Measurements from ENCODE around the gene PGR.
A peak's percentile ranks its signal among the peaks of the same experiment; 100 is the strongest.

Gene PGR

GRCh38 chr11:101138245-101138930 lies 8.8 kb upstream of the PGR start:
- H3K27me3 ChIP-seq (replicated peaks; ENCODE audit: control insufficient read depth, insufficient read depth, low read length): no peaks in the 10 kb centered on the region
- TF ChIP-seq, protein P1, sequence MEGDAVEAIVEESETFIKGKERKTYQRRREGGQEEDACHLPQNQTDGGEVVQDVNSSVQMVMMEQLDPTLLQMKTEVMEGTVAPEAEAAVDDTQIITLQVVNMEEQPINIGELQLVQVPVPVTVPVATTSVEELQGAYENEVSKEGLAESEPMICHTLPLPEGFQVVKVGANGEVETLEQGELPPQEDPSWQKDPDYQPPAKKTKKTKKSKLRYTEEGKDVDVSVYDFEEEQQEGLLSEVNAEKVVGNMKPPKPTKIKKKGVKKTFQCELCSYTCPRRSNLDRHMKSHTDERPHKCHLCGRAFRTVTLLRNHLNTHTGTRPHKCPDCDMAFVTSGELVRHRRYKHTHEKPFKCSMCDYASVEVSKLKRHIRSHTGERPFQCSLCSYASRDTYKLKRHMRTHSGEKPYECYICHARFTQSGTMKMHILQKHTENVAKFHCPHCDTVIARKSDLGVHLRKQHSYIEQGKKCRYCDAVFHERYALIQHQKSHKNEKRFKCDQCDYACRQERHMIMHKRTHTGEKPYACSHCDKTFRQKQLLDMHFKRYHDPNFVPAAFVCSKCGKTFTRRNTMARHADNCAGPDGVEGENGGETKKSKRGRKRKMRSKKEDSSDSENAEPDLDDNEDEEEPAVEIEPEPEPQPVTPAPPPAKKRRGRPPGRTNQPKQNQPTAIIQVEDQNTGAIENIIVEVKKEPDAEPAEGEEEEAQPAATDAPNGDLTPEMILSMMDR (IDR thresholded peaks at IDR 0.05; ENCODE audit: insufficient read depth, low read length, poor library complexity, severe bottlenecking): no peak
- H3K36me3 ChIP-seq (ENCODE audit: control insufficient read depth, insufficient read depth, low read length): no peaks in the 10 kb centered on the region
- no peak overlapping the region for H3K4me3 ChIP-seq (replicated peaks; ENCODE audit: low read depth, low read length)
- no peak for DNase-seq (ENCODE audit: extremely low read depth, insufficient read length)

- no peaks in the 10 kb centered on the region for H3K27me3 ChIP-seq (replicated peaks; ENCODE audit: control insufficient read depth, insufficient read depth, low read length)
- H3K4me3 ChIP-seq (replicated peaks; ENCODE audit: low read depth, low read length): no peak overlapping the region
- H3K36me3 ChIP-seq (ENCODE audit: control insufficient read depth, insufficient read depth, low read length): no peaks in the 10 kb centered on the region
- DNase-seq (ENCODE audit: extremely low read depth, insufficient read length): no peak
- TF ChIP-seq, protein P1 (IDR thresholded peaks at IDR 0.05; ENCODE audit: insufficient read depth, low read length, poor library complexity, severe bottlenecking): no peak
Measured at GRCh38 chr11:101133190-101133589, 3.6 kb upstream of the PGR start.

DNA sequence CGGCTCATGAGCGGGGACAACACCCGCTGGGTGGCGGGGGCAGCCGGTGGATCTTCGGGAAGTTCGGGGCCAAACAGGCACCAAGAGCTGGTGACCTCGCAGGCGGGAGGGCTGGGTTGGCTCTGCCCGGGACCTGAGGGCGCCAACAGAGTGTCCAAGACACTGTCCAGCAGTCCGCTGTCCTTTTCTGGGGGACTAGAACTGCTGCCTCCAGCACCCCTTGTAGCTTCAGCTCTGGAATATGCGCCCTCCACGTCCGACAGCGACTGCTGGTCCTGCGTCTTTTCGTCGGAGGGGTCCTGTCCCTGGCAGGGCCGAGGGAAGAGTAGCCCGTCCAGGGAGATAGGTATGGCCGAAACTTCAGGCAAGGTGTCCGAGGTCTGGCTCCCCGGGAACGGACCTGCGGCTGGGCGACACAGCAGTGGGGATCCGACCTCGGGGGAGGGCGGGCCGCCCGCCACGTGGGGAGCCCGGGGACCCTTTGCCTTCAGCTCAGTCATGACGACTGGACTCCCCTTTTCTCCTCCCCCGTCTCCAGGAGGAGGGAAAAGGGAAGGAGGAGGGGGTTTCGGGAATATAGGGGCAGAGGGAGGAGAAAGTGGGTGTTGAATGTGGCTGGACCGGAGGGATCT lies 926 bp downstream of the PGR start:
- peak; percentile 3 for DNase-seq (ENCODE audit: extremely low read depth, insufficient read length)
- no peak overlapping the region for H3K4me3 ChIP-seq (replicated peaks; ENCODE audit: low read depth, low read length)
- no peaks in the 10 kb centered on the region for H3K27me3 ChIP-seq (replicated peaks; ENCODE audit: control insufficient read depth, insufficient read depth, low read length)
- TF ChIP-seq, protein P1 (IDR thresholded peaks at IDR 0.05; ENCODE audit: insufficient read depth, low read length, poor library complexity, severe bottlenecking): no peak
- H3K36me3 ChIP-seq (ENCODE audit: control insufficient read depth, insufficient read depth, low read length): no peaks in the 10 kb centered on the region

DNA sequence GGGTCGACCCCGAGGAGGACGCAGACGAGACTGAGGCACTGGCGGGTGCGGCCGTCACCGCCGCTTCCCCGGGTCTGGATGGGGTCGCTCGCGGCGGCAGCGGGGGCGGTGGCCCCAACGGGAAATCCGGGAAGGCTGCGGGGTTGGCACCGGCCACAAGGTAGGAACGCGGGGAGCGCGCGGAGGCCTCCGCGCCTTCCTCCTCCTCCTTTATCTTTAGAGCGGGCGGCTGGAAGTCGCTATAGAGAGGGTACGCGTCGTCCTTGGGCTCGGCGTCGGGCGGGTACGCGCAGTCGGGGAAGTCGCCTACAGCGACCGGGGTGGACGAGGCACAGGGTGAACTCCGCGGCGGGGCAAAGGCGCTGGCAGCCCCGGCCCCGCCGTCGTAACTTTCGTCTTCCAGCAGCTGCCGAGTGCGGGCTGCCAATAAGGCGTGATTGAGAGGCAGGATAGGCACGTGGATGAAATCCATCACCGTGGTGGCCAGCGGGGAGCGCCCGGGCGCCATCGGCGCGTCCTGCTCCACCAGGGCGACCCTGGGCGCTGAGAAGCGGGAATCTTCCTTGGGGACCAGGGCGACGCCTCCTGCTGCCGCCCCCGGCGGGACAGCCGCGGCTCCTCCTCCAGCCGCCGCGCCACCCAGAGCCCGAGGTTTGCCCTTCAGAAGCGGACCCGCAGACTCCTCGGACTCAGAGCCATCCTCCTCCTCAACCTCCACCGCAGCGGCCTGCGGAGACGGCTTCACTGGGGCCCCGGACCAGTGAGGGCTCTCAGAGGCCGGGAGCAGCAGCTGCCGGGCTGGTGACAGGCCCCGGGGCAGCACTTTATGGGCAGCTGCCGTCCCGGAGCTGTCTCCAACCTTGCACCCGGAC lies 1.7 kb downstream of the PGR start:
- no peaks in the 10 kb centered on the region for H3K36me3 ChIP-seq (ENCODE audit: control insufficient read depth, insufficient read depth, low read length)
- H3K4me3 ChIP-seq (replicated peaks; ENCODE audit: low read depth, low read length): no peak overlapping the region
- peak; percentile 9 for DNase-seq (ENCODE audit: extremely low read depth, insufficient read length)
- no peaks in the 10 kb centered on the region for H3K27me3 ChIP-seq (replicated peaks; ENCODE audit: control insufficient read depth, insufficient read depth, low read length)
- TF ChIP-seq, protein P1 (IDR thresholded peaks at IDR 0.05; ENCODE audit: insufficient read depth, low read length, poor library complexity, severe bottlenecking): no peak

- no peak overlapping the region for H3K4me3 ChIP-seq (replicated peaks; ENCODE audit: low read depth, low read length)
Measured at GRCh38 chr11:101127197-101127698, 2.4 kb downstream of the PGR start.

More at GRCh38 chr11:101127197-101127698, 2.4 kb downstream of the PGR start:
- peak; percentile 6 for DNase-seq (ENCODE audit: extremely low read depth, insufficient read length)
- Histone ChIP-seq H3K27me3 (replicated peaks; ENCODE audit: control insufficient read depth, insufficient read depth, low read length) (no peaks in the 10 kb centered on the region), H3K36me3 (ENCODE audit: control insufficient read depth, insufficient read depth, low read length) (no peaks in the 10 kb centered on the region)
- TF ChIP-seq, protein P1 (IDR thresholded peaks at IDR 0.05; ENCODE audit: insufficient read depth, low read length, poor library complexity, severe bottlenecking): no peak
